Kidney epithelial cell (primary cell): ENCODE results near the gene ANKRD52. TPM values are rescaled to one million over a fixed set of nuclear protein-coding genes. Genes with fewer than 3 reads are reported as not detected.
A peak's percentile ranks its signal among the peaks of the same experiment; 100 is the strongest.

Experiments used
- DNase-seq: peaks from one replicate; pipeline ENCODE4 v3.0.0-alpha.2; 2010; ENCODE audit warnings: low read depth
- H3K27me3 ChIP-seq: 2 replicates; pipeline ENCODE4 v1.6.0; 2011; ENCODE audit warnings: low read length; ENCODE audit not compliant: control insufficient read depth, insufficient read depth
- H3K36me3 ChIP-seq: 2 replicates; pipeline ENCODE4 v1.5.1; 2011; ENCODE audit warnings: low read length; ENCODE audit not compliant: control insufficient read depth, insufficient read depth
- H3K4me3 ChIP-seq: 2 replicates; pipeline ENCODE4 v1.5.1; 2011; ENCODE audit warnings: low read depth, mild to moderate bottlenecking, control low read depth, low read length
- total RNA-seq: library from RNA; depleted of rRNA; stranded (reverse); fragments of >200 nt; gene quantifications from 2 replicates; pipeline ENCODE4 v1.2.3, GENCODE V29; 2015
- TF ChIP-seq, protein P1 (sequence below): IDR thresholded peaks from 2 replicates; pipeline ENCODE4 v1.5.1; 2011; ENCODE audit warnings: mild to moderate bottlenecking, moderate library complexity, low read length, control low read depth, inconsistent platforms; ENCODE audit not compliant: insufficient read depth, poor library complexity, severe bottlenecking

ANKRD52 gene
- total RNA-seq, 1 donor from 2014 or later, result 38.8 TPM

- TF ChIP-seq, protein P1, sequence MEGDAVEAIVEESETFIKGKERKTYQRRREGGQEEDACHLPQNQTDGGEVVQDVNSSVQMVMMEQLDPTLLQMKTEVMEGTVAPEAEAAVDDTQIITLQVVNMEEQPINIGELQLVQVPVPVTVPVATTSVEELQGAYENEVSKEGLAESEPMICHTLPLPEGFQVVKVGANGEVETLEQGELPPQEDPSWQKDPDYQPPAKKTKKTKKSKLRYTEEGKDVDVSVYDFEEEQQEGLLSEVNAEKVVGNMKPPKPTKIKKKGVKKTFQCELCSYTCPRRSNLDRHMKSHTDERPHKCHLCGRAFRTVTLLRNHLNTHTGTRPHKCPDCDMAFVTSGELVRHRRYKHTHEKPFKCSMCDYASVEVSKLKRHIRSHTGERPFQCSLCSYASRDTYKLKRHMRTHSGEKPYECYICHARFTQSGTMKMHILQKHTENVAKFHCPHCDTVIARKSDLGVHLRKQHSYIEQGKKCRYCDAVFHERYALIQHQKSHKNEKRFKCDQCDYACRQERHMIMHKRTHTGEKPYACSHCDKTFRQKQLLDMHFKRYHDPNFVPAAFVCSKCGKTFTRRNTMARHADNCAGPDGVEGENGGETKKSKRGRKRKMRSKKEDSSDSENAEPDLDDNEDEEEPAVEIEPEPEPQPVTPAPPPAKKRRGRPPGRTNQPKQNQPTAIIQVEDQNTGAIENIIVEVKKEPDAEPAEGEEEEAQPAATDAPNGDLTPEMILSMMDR, result no peak
- Histone ChIP-seq H3K4me3 (no peak overlapping the region), H3K36me3 (peaks cover 9% of the 10 kb centered on the region), H3K27me3 (no peaks in the 10 kb centered on the region)
- no peak for DNase-seq
Measured at GRCh38 chr12:56208006-56208405, 50.2 kb downstream of the ANKRD52 start.

DNA sequence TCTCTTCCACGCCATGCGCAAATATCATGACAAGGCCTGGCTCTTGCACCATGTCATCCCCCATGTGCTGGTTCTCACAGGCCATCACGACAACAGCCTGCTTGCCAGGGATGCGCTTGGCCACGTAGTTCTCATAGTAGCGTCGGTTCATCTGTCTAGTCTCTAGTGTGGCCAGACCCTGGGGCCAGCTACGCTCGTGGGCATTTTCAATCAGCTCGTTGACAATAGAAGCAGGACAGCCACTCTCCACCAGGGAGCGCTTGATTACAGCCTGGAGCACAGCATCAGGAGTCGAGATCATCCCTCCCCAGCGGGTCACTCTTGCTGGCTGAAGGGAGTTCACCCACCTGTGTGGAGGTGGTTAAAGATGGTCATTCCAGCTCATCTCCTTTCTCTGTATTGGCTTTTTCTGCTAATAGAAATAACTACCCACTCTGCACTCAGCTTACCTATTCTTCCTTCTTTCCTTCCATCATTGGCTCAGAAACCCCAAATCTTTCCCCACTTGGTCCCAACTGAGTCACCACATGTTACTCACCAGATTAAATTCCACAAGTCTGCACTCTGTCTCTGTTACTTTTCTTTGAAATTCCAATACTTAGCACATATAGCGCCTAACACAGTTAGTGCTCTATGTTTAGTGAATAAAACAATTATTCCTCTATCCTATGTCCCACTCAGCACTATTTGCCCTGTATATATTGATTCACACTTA is 51.6 kb downstream of the ANKRD52 start:
- H3K4me3 ChIP-seq, result no peak overlapping the region
- TF ChIP-seq, protein P1, result peak; percentile 65
- DNase-seq, result no peak
- peaks cover 7% of the 10 kb centered on the region for H3K36me3 ChIP-seq
- no peaks in the 10 kb centered on the region for H3K27me3 ChIP-seq

DNA sequence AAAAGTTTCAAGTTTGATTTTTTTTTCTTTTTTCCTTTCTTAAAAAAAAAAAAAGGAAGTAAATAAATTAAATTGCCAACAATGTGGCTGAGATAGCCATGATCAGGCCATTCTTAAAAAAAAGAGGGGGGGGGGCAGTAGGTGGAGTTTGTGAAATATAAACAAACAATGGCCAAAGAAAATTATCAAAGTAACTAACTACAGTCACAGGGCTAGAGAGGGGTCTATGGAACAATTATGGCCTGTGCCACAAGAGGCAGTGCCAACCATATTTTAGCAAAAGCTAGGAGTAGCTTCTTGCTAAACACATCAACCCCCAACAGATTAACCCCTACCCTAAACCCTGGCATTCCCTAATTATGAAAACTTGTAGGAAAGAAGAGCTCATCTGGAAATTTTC is 52.7 kb downstream of the ANKRD52 start:
- Histone ChIP-seq H3K36me3 (peaks cover 7% of the 10 kb centered on the region), H3K27me3 (no peaks in the 10 kb centered on the region), H3K4me3 (no peak overlapping the region)
- TF ChIP-seq, protein P1, result no peak
- DNase-seq, result no peak

DNA sequence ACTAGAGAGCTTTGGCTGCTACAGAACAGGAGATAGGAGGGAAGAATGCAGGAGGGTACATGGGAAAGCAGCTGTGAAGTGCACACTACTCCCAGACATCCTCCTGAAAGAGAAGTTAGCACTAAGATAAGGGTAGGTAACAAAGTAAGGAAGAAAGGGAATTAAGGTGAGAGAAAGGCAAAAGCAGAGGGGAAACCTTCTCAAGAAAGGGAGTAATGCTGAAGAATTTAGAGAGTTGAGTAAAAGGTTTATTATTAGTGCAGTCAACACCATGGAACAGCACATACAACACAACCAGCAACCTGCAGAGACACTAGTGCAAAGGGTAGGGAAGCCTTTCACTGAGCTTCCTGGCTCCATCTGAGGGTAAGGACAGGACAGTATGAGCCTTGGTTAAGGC is 53.9 kb downstream of the ANKRD52 start:
- H3K4me3 ChIP-seq, result no peak overlapping the region
- TF ChIP-seq, protein P1, result no peak
- H3K27me3 ChIP-seq, result no peaks in the 10 kb centered on the region
- DNase-seq, result no peak
- H3K36me3 ChIP-seq, result peaks cover 4% of the 10 kb centered on the region

DNA sequence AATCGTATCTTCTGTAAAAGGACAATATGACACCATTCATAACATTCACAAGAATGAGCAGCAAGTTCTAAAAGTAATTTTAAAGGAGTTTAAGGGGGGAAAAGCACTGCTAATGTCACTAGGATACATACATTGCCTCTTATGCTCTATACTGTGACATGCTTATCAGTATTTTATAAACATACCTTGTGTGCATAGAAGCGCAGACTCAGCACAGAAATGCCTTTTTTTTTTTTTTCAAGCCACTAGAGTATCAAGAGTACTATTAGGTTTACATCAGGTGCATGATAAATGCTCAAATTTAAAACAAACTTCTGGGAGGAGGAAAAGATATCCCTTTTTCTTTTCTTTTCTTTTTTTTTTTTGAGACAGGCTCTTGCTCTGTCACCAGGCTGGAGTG is 55.3 kb downstream of the ANKRD52 start:
- no peak for DNase-seq
- TF ChIP-seq, protein P1, result no peak
- Histone ChIP-seq H3K36me3 (peaks cover 4% of the 10 kb centered on the region), H3K4me3 (no peak overlapping the region), H3K27me3 (no peaks in the 10 kb centered on the region)

DNA sequence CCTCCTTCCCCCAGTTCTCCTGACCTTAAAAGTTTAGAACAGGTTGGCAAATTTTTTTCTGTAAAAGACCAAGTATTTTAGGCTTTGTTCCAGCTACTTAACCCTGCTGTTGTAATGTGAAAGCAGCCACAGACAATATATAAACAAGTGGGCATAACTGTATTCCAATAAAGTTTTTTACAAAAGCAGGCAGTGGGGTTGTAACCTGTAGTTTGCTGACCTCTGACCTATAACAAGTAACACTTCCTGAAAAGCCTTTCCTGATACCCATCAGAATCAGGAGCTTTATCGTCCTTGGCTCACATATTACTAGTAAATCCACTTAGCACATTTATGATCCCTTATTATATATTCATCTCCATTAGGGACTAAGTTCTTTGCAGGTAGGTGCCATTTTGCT is 55.8 kb downstream of the ANKRD52 start:
- no peak for DNase-seq
- H3K27me3 ChIP-seq, result no peaks in the 10 kb centered on the region
- H3K36me3 ChIP-seq, result peaks cover 4% of the 10 kb centered on the region
- TF ChIP-seq, protein P1, result no peak
- H3K4me3 ChIP-seq, result no peak overlapping the region
